SK-N-SH treated with all-trans-retinoic acid at 6 μM for 48 hours (cell line): ENCODE data around the gene GAK.

Experiments used
- ATAC-seq: fragments of 200-7000 bp; cut with Tn5 transposase; 3 replicates; pipeline ENCODE4 v1.9.1; 2020; ENCODE audit warnings: mild to moderate bottlenecking, moderate library complexity
- ARNTL ChIP-seq: fragments of 450-650 bp; formaldehyde crosslinking; IDR thresholded peaks from 2 replicates; pipeline ENCODE4 v1.5.0; 2020; ENCODE audit warnings: low read depth, mild to moderate bottlenecking, moderate library complexity, borderline replicate concordance
- BACH2 ChIP-seq: fragments of 250-450 bp; sonication (Bioruptor Pico); IDR thresholded peaks from 2 replicates; pipeline ENCODE4 v1.9.0; 2021; ENCODE audit warnings: mild to moderate bottlenecking, borderline replicate concordance
- CSDC2 ChIP-seq: fragments of 250-450 bp; sonication (Bioruptor Pico); IDR thresholded peaks from 2 replicates; pipeline ENCODE4 v1.5.0; 2020; ENCODE audit warnings: mild to moderate bottlenecking, moderate library complexity
- GLIS3 ChIP-seq: fragments of 250-450 bp; sonication (Bioruptor Pico); IDR thresholded peaks from 2 replicates; pipeline ENCODE4 v1.5.0; 2020; ENCODE audit warnings: mild to moderate bottlenecking, moderate library complexity
- ISL1 ChIP-seq: fragments of 250-450 bp; sonication (Bioruptor Pico); IDR thresholded peaks from 2 replicates; pipeline ENCODE4 v2.1.2; 2022; ENCODE audit warnings: mild to moderate bottlenecking, moderate library complexity
- OSR1 ChIP-seq: fragments of 250-450 bp; sonication (Bioruptor Pico); IDR thresholded peaks from 2 replicates; pipeline ENCODE4 v1.8.0; 2022; ENCODE audit warnings: moderate library complexity, mild to moderate bottlenecking, inconsistent platforms
- PPARA ChIP-seq: fragments of 250-450 bp; sonication (Bioruptor Pico); IDR thresholded peaks from 2 replicates; pipeline ENCODE4 v1.5.0; 2020; ENCODE audit warnings: mild to moderate bottlenecking, borderline replicate concordance
- RARB ChIP-seq: fragments of 250-450 bp; sonication (Bioruptor Pico); IDR thresholded peaks from 2 replicates; pipeline ENCODE4 v1.8.0; 2021; ENCODE audit warnings: mild to moderate bottlenecking, moderate library complexity
- SNAI2 ChIP-seq: fragments of 250-450 bp; sonication (Bioruptor Pico); IDR thresholded peaks from 2 replicates; pipeline ENCODE4 v1.5.0; 2020; ENCODE audit warnings: mild to moderate bottlenecking, moderate library complexity
- TCF4 ChIP-seq: fragments of 250-450 bp; sonication (Bioruptor Pico); IDR thresholded peaks from 2 replicates; pipeline ENCODE4 v1.8.0; 2021; ENCODE audit warnings: mild to moderate bottlenecking, moderate library complexity, borderline replicate concordance
- TOX ChIP-seq: fragments of 250-450 bp; sonication (Bioruptor Pico); IDR thresholded peaks from 2 replicates; pipeline ENCODE4 v1.8.0; 2021; ENCODE audit warnings: mild to moderate bottlenecking, moderate library complexity, borderline replicate concordance
- ZC3H10 ChIP-seq: fragments of 250-450 bp; sonication (Bioruptor Pico); IDR thresholded peaks from 2 replicates; pipeline ENCODE4 v1.5.1; 2021; ENCODE audit warnings: mild to moderate bottlenecking, moderate library complexity
- ZFP3 ChIP-seq: fragments of 250-450 bp; sonication (Bioruptor Pico); IDR thresholded peaks from 2 replicates; pipeline ENCODE4 v1.5.0; 2020; ENCODE audit warnings: mild to moderate bottlenecking, moderate library complexity
- ZFP30 ChIP-seq: fragments of 450-650 bp; formaldehyde crosslinking; IDR thresholded peaks from 2 replicates; pipeline ENCODE4 v1.5.0; 2022; ENCODE audit warnings: mild to moderate bottlenecking, moderate library complexity
- ZNF70 ChIP-seq: fragments of 450-650 bp; formaldehyde crosslinking; IDR thresholded peaks from 2 replicates; pipeline ENCODE4 v1.5.0; 2020; ENCODE audit warnings: mild to moderate bottlenecking, moderate library complexity
- ZNF8 ChIP-seq: fragments of 450-650 bp; formaldehyde crosslinking; IDR thresholded peaks from 2 replicates; pipeline ENCODE4 v1.5.0; 2020; ENCODE audit warnings: mild to moderate bottlenecking, moderate library complexity
- TF ChIP-seq, protein P1 (sequence below): fragments of 250-450 bp; sonication (Bioruptor Pico); IDR thresholded peaks from 2 replicates; pipeline ENCODE4 v1.8.0; 2020; ENCODE audit warnings: mild to moderate bottlenecking, moderate library complexity, borderline replicate concordance
- TF ChIP-seq, protein P2 (sequence below): fragments of 250-450 bp; sonication (Bioruptor Pico); IDR thresholded peaks from 2 replicates; pipeline ENCODE4 v1.5.0; 2020; ENCODE audit warnings: mild to moderate bottlenecking, moderate library complexity
- TF ChIP-seq, protein P3 (sequence below): fragments of 250-450 bp; sonication (Bioruptor Pico); IDR thresholded peaks from 2 replicates; pipeline ENCODE4 v1.5.1; 2021; ENCODE audit warnings: mild to moderate bottlenecking, moderate library complexity
- TF ChIP-seq, protein P4 (sequence below): fragments of 250-450 bp; sonication (Bioruptor Pico); IDR thresholded peaks from 2 replicates; pipeline ENCODE4 v1.8.0; 2021; ENCODE audit warnings: low read depth, mild to moderate bottlenecking, moderate library complexity, borderline replicate concordance

GAK gene

DNA sequence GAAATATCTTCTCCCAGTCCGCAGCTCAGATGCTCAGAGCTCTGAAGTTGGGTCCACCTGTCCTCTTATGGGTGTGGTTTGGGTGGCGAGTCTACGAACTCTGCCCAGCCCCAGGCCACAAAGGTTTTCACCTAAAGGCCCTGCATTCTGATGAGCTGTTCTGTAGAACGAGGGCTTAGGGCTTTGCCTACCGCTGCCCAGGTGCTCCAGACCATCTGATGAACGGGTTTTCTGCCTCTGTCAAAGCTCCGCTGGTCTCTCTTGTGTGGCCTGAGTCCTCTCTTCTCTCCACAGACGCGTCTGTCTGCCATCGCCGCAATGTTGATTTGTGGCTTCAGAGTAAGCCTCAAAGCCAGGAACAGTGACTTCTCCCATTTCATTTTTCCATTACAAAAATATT, 77.8 kb downstream of the GAK start:
- no peak for TF ChIP-seq CSDC2 (CRISPR knock-in tag)
- no peak for TF ChIP-seq ARNTL
- TF ChIP-seq, protein P1, sequence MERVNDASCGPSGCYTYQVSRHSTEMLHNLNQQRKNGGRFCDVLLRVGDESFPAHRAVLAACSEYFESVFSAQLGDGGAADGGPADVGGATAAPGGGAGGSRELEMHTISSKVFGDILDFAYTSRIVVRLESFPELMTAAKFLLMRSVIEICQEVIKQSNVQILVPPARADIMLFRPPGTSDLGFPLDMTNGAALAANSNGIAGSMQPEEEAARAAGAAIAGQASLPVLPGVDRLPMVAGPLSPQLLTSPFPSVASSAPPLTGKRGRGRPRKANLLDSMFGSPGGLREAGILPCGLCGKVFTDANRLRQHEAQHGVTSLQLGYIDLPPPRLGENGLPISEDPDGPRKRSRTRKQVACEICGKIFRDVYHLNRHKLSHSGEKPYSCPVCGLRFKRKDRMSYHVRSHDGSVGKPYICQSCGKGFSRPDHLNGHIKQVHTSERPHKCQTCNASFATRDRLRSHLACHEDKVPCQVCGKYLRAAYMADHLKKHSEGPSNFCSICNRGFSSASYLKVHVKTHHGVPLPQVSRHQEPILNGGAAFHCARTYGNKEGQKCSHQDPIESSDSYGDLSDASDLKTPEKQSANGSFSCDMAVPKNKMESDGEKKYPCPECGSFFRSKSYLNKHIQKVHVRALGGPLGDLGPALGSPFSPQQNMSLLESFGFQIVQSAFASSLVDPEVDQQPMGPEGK: no peak
- no peak for TF ChIP-seq TOX (CRISPR knock-in tag)
- no peak for TF ChIP-seq ZNF70 (CRISPR knock-in tag)
- no peak for TF ChIP-seq PPARA
- TF ChIP-seq OSR1: no peak
- no peak for ATAC-seq

DNA sequence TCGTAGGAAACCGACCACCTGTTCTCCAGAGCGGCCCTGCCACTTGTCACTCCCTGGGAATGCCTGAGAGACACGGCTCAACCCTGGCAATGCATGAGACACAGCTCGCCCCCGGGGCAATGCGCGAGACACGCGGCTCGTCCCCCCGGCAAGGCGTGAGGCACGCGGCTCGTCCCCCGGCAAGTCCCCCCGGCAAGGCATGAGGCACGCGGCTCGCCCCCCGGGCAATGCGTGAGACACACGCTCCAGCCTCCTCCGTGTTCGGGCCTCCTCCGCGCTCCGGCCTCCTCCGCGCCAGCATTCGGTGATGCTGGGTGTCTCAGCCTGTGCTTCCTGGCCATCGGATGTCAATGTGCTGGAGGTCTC, 78.7 kb downstream of the GAK start:
- TF ChIP-seq CSDC2 (CRISPR knock-in tag) (no peak), ZNF70 (CRISPR knock-in tag) (no peak), TCF4 (CRISPR knock-in tag) (no peak), RARB (CRISPR knock-in tag) (no peak), ZC3H10 (CRISPR knock-in tag) (no peak), GLIS3 (CRISPR knock-in tag) (no peak)
- TF ChIP-seq, protein P2, sequence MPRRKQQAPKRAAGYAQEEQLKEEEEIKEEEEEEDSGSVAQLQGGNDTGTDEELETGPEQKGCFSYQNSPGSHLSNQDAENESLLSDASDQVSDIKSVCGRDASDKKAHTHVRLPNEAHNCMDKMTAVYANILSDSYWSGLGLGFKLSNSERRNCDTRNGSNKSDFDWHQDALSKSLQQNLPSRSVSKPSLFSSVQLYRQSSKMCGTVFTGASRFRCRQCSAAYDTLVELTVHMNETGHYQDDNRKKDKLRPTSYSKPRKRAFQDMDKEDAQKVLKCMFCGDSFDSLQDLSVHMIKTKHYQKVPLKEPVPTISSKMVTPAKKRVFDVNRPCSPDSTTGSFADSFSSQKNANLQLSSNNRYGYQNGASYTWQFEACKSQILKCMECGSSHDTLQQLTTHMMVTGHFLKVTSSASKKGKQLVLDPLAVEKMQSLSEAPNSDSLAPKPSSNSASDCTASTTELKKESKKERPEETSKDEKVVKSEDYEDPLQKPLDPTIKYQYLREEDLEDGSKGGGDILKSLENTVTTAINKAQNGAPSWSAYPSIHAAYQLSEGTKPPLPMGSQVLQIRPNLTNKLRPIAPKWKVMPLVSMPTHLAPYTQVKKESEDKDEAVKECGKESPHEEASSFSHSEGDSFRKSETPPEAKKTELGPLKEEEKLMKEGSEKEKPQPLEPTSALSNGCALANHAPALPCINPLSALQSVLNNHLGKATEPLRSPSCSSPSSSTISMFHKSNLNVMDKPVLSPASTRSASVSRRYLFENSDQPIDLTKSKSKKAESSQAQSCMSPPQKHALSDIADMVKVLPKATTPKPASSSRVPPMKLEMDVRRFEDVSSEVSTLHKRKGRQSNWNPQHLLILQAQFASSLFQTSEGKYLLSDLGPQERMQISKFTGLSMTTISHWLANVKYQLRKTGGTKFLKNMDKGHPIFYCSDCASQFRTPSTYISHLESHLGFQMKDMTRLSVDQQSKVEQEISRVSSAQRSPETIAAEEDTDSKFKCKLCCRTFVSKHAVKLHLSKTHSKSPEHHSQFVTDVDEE (CRISPR knock-in tag): no peak

DNA sequence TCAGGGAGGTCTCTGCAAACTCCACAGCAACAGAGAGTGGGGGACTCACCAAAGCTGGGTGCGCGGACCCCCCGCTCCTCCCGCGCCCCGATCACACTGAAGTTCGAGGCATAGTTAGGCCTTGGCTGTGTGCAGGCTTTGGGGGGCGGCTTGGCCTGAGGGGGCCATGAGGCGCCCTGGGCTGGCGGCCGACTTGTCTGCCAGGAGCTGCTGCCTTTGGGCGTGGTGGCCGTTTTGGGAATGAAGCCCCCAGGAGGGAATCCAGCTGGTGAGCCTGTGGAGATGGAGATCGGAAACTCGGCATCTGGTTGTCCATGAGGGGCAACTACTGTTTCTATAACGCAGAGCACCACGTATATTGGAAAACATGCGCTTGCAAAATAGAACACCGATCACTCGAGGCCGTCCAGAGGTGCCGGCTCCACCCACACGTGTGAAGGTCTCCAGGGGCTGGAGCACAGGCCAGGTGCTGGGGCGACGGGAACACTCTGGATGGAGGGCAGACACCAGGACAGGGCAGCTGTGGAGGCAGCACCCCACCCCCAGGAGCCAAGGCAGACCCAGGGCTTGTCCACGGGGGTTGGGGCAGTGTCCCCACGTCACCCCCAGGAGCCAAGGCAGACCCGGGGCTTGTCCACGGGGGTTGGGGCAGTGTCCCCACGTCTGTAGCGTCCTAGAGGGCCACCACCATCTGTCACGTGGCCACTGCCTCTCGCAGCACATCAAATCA, 80.2 kb downstream of the GAK start:
- ATAC-seq: no peak
- TF ChIP-seq ARNTL: no peak
- TF ChIP-seq RARB (CRISPR knock-in tag): no peak
- TF ChIP-seq, protein P1: no peak
- no peak for TF ChIP-seq TOX (CRISPR knock-in tag)
- TF ChIP-seq, protein P3, sequence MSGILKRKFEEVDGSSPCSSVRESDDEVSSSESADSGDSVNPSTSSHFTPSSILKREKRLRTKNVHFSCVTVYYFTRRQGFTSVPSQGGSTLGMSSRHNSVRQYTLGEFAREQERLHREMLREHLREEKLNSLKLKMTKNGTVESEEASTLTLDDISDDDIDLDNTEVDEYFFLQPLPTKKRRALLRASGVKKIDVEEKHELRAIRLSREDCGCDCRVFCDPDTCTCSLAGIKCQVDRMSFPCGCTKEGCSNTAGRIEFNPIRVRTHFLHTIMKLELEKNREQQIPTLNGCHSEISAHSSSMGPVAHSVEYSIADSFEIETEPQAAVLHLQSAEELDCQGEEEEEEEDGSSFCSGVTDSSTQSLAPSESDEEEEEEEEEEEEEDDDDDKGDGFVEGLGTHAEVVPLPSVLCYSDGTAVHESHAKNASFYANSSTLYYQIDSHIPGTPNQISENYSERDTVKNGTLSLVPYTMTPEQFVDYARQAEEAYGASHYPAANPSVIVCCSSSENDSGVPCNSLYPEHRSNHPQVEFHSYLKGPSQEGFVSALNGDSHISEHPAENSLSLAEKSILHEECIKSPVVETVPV (CRISPR knock-in tag): no peak
- TF ChIP-seq, protein P4, sequence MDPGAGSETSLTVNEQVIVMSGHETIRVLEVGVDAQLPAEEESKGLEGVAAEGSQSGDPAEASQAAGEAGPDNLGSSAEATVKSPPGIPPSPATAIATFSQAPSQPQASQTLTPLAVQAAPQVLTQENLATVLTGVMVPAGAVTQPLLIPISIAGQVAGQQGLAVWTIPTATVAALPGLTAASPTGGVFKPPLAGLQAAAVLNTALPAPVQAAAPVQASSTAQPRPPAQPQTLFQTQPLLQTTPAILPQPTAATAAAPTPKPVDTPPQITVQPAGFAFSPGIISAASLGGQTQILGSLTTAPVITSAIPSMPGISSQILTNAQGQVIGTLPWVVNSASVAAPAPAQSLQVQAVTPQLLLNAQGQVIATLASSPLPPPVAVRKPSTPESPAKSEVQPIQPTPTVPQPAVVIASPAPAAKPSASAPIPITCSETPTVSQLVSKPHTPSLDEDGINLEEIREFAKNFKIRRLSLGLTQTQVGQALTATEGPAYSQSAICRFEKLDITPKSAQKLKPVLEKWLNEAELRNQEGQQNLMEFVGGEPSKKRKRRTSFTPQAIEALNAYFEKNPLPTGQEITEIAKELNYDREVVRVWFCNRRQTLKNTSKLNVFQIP (CRISPR knock-in tag): no peak
- no peak for TF ChIP-seq CSDC2 (CRISPR knock-in tag)
- TF ChIP-seq ZNF70 (CRISPR knock-in tag): no peak
- no peak for TF ChIP-seq SNAI2 (CRISPR knock-in tag)
- TF ChIP-seq ISL1 (CRISPR knock-in tag): no peak
- no peak for TF ChIP-seq TCF4 (CRISPR knock-in tag)
- no peak for TF ChIP-seq ZNF8 (CRISPR knock-in tag)
- no peak for TF ChIP-seq ZFP30 (CRISPR knock-in tag)
- TF ChIP-seq ZFP3 (CRISPR knock-in tag): no peak
- TF ChIP-seq PPARA: no peak
- TF ChIP-seq BACH2: no peak
- TF ChIP-seq OSR1: no peak

More for the DNA sequence above, 78.7 kb downstream of the GAK start:
- no peak for ATAC-seq
